ENCODE measurements around the gene MYO18A.
A peak's percentile ranks its signal among the peaks of the same experiment; 100 is the strongest.
"Not testable (repeated sequence)": the region's sequence is repeated elsewhere in the genome, so short reads cannot be mapped to it uniquely, and the experiment has no call there.

Gene MYO18A, protein sequence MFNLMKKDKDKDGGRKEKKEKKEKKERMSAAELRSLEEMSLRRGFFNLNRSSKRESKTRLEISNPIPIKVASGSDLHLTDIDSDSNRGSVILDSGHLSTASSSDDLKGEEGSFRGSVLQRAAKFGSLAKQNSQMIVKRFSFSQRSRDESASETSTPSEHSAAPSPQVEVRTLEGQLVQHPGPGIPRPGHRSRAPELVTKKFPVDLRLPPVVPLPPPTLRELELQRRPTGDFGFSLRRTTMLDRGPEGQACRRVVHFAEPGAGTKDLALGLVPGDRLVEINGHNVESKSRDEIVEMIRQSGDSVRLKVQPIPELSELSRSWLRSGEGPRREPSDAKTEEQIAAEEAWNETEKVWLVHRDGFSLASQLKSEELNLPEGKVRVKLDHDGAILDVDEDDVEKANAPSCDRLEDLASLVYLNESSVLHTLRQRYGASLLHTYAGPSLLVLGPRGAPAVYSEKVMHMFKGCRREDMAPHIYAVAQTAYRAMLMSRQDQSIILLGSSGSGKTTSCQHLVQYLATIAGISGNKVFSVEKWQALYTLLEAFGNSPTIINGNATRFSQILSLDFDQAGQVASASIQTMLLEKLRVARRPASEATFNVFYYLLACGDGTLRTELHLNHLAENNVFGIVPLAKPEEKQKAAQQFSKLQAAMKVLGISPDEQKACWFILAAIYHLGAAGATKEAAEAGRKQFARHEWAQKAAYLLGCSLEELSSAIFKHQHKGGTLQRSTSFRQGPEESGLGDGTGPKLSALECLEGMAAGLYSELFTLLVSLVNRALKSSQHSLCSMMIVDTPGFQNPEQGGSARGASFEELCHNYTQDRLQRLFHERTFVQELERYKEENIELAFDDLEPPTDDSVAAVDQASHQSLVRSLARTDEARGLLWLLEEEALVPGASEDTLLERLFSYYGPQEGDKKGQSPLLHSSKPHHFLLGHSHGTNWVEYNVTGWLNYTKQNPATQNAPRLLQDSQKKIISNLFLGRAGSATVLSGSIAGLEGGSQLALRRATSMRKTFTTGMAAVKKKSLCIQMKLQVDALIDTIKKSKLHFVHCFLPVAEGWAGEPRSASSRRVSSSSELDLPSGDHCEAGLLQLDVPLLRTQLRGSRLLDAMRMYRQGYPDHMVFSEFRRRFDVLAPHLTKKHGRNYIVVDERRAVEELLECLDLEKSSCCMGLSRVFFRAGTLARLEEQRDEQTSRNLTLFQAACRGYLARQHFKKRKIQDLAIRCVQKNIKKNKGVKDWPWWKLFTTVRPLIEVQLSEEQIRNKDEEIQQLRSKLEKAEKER (N-terminal part only)

DNA sequence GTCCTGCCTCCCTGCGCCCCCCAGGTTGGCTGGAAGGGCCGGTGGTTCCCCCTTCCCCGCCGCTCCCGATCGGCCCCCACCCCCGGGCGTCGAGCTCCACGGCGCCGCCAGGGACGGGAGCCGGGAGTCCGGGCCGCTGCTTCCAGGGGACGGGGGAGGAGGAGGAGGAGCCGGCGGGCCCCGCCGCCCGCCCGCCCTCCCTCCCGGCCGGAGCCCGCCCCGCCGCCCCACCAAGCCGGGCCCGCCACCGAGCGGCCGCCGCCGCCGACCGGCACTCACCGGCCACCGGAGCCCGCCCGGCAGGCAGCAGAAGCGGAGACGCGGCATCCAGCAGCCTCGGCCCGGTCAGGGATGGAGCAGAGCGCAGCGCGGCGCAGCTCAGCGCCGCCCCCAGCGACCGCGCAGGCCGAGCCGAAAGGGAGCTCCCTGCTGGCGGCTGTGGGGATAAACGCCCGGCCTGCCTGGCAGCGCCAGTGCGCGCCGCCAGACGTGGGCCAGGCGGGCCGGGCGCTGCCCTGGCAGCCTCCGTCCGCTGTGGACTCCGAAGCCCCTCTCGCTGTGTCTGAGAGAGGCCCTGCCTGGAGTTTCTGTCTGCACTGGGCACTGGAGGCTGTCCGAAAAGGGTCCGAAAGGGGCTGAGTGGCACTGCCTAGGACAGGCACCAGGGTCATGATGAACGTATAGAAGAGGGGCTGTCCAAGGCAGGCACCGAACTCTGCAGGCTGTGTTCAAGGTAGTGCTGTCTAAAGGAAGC, at the start of gene MYO18A:
MYO18A (minus strand) TSS at position 365 of the 754 bp plus-strand sequence. CDS start 13,458 bp downstream, outside the sequence.
- peak; percentile 54 to 63 for DNase-seq (ENCODE audit: low read depth in 2 of 2)

DNA sequence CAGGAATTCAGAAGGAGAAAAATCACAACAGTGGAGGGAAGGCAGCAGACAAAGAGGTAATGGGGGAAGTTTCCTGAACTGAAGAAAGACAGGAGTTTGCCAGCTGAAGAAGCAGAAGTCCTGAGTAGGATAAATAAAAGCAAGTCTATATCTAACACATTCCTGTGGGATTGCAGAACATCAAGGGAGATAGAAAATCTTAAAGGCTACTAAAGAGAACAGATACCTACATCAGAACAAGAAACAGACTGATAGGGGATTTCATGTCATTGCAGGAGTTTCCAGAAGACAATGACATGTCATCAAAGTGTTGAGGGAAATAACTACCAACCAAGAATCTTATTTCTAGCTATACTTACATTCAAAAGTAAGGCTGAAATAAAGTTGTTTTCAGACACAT, 45.2 kb upstream of the MYO18A start:
- no peak for DNase-seq (ENCODE audit: low read depth in 2 of 2)

DNA sequence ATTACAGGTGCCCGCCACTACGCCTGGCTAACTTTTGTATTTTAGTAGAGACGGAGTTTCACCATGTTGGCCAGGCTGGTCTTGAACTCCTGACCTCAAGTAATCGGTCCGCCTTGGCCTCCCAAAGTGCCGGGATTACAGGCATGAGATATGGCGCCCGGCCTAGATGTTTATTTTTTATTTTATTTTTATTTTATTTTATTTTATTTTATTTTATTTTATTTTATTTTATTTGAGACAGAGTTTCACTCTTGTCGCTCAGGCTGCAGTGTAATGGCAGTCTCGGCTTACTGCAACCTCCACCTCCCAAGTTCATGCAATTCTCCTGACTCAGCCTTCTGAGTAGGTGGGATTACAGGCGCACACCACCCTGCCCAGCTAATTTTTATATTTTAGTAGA, 41.1 kb upstream of the MYO18A start:
- not testable (repeated sequence) for DNase-seq (ENCODE audit: low read depth in 2 of 2)

DNA sequence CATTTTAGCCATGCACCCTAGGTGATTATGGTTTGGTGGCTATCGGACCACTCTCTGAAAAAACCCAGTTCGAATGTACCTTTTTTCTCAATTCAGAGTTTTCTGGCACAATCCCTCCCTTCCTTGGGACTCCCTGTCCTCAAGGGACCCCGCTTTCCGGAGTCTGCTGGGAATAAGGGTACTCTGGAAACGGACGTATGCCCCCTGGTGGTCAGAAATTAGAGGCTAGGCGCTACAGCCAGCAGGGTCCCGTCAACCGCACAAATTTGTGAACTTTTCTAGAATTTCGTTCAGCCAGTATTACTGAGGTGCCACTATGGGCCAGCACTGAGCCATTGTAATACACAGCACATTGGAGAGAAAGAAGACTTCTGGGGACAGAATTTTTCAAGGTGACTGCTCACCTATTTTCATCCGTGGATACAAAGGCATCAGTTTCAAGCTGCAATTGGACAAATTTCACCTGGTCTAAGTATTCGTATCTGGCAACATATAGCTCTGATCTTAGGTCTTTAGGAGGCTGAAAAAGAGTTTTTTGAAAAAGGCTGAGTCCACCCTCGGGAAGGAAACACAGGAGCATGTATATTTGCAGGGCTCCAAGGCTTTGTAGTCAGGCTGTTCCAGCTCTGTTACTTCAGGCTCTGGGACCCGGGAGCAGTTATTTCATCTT, 39.3 kb upstream of the MYO18A start:
- DNase-seq (ENCODE audit: low read depth in 2 of 2) = peak; percentile 28 to 48

DNA sequence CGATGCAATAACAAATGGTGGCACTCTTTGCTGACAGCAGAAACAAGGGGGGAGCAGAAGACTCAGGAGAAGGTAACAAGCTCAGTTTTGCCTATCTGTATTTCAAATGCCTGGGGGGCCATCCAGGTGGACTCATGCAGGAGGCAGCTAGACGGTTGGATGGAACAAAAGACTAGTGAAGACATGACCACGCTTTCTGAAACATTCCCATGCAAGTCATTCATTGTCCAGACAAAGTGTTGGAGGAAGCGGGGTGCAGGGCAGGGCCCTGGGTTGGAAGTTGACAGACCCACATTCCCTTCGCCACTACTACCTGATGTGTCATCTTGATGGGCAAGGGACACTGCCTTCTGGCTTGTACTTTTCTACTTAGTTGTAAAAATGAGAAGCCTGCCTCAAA, 36.7 kb upstream of the MYO18A start:
- DNase-seq (ENCODE audit: low read depth in 2 of 2) = no peak

DNA sequence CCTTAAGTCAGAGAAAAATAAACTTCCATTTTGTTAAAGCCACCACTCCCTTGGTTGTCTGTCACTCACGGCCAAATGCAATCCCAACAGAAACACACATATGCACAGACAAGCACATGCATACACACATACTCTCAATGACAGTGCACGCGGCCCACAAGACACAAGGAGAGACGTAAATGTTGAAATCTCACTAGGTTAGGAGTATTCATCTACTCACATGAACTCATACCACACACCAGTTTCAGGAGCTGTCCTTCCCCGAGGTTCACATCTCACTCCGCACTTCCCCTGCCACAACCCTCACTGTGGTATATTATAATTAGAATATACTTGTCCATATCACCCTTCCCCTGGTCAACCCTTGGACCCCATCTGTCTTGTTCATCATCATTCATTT, 36.0 kb upstream of the MYO18A start:
- DNase-seq (ENCODE audit: low read depth in 2 of 2) = no peak

DNA sequence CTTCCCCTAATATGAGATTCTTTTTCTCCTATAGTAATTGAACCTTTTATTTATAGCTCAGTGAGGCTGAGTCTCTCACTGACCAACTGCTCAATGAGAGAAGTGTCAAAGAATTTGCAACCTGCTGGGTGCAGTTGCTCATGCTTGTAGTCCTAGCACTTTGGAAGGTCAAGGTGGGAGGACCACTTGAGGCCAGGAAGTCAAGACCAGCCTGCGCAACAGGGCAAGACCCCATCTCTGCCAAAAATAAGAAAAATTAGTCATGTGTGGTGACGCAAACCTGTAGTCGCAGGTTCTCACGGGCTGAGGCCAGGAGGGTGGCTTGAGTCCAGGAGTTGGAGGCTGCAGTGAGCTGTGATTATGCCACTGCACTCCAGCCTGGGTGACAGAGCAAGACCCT, 35.5 kb upstream of the MYO18A start:
- DNase-seq (ENCODE audit: low read depth in 2 of 2) = no peak

DNA sequence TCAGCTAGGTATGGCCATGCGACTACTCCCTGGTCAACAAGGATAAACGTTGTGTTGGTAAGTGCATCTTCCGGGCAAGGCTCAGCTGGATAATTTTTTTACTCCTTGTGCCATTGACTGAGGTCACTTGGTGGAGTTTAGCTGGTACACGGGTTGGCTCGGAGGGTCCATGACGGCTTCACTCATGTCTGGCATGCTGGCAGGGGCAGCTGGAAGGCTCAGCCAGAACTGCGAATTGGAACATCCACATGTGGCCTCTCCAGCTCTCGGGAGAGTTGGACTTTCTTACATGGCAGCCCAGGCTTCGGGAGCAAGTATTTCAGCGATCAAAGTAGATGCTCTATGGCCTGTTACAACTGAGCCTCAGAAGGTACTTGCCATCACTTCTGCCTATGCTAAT, 35.0 kb upstream of the MYO18A start:
- no peak for DNase-seq (ENCODE audit: low read depth in 2 of 2)

DNA sequence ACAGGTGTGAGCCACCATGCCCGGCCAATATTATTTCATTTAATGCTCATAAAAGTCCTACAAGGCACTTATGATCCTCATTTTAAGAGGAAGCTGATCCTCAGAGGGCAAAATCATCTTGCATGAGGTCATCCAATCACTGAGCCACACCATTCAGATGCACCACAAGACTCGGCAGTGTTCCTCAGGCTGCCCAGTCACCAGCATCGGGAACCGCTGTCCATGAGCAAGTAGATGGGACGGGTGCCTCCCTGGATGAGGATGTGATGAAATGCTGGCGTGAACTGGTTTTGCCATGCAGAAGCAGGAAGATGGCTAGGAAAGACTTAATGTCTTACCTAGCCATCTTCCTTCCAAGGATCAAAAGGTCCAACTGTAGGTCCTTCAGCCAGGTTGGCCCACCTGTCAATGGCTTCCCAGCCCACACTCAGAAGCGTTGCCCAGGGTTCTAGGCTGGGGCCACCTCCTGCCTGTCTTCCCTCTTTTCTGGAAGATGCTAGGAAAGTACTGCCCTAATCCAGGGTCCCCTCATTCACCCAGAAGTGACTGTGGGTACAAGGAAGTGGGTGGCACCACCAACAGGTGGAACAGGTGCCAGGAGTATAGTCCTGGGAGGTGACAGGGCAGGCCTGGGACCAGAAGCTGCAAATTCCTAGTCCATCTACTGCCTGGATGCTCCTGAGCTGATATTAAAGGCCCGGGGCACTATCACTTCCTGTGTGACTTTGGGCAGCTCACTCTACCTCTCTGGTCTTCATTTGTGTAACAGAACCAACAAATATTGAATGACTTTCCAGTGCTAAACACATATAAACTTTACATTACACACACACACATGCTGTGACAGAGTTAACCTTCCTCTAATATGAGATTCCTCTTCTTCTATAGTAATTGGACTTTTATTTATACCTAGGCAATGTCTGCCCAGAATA, 34.3 kb upstream of the MYO18A start:
- no peak for DNase-seq (ENCODE audit: low read depth in 2 of 2)

DNA sequence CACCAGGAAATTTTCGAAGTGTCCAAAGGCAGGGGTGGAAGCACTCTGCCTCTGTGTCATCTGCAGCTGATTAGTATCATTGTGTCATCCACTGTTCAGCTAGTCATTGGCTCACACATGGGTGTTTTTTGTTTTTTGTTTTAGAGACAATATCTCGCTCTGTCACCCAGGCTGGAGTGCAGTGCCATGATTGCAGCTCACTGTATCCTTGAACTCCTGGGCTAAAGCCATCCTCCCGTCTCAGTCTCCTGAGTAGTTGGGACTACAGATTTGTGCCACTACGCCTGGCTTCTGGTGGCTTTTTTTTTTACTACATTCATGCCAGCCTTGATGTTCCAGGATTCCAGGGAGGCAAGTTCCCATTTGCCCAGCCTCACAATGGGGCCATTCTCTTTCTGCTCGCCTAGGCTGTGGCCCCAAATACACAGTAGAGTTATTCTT, 32.5 kb upstream of the MYO18A start:
- no peak for DNase-seq (ENCODE audit: low read depth in 2 of 2)

DNA sequence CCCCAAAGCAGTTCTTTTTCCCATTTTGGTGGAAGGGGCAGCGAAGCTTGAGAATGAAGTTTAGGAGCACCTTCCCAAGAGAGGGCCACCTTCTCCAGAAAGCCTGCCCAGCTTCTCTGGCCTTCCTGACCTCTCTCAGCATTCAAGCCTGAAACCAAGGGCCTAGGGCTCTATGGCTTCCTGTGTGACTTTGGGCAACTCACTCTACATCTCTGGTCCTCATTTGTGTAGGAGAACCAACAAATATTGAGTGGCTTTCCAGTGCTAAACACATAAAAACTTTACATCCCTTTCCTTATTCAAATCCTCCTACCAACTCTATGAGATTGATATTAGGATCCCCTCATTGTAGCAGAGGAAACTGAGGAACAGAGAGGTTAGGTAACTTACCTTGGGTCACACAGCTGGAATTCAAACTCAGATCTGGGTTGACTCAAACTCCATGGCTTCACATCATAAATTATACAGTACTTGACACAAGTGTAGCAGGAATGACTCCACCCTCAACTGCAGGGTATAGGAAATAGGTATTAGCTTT, 32.0 kb upstream of the MYO18A start:
- no peak for DNase-seq (ENCODE audit: low read depth in 2 of 2)

DNA sequence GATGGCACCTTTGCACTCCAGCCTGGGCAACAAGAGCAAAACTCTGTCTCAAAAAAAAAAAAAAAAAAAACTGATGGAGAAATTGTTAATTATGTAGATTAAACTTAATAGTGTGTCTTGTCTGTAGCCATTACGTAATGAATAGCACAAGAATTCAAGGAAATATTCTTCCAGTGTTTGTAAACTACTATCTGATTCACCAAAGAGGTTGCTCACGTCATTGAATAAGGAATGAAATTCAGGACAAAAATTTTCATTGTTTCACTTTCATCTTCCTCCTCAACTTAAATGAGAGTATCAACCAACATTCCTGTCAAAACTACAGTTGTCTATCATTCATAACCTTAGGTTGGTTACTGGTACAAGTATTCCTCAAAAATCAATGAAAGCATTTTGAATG, 30.7 kb upstream of the MYO18A start:
- no peak for DNase-seq (ENCODE audit: low read depth in 2 of 2)

DNA sequence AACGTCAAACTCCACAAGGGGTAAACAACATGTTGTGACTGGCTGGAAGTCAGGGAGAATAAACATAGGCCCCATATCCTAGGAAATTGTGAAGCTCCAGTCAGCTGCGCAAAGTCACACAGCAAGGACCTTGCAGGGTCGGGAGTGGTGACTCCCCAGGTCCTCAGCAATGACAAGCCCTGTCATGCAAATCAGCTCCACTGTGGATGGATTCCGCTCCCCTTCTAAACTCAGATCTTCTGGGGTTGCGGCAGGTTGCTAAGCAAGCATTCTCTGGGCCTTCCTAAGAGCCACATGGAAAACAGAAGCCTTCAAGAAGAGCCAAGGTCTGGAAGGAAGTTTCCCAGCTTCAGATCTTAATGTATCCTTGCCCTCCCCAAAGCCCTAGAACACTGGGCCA, 28.9 kb upstream of the MYO18A start:
- DNase-seq (ENCODE audit: low read depth in 2 of 2) = no peak

DNA sequence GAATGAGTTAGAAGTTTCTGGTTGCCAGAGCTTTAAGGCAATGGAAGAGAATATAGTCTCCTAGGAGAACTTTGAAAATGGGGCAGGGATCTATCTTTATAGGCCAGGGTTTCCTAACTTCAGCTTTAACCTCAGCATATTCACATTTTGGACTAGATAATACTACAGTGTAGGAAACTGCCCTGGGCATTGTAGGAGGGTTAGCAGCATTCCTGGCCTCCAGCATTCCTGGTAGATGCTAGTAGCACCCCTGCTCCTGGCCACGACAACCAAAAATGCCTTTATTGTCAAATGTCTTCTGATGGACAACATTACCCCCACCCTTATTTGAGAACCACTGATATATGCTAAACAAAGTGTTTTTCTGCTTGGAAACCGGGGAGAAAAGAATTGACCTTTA, 27.8 kb upstream of the MYO18A start:
- no peak for DNase-seq (ENCODE audit: low read depth in 2 of 2)

DNA sequence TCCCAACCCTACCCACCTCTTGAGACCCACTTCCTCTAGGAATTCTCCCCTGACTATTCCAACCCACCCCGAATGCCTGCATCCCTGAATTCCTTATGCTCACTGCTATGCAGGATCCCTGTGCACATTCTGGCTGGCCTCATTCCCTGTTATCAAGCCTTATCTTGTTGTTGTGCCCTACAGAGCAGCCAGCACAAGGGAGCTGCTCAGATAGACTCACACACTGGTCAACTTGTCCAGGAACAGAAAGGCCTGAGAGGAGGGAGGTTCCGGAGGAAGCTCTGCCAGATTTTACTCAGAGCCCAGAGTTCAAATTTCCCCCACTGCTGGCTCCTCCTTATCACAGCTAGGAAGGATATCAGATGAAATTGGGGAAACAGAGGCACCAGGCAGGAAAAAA, 24.8 kb upstream of the MYO18A start:
- DNase-seq (ENCODE audit: low read depth in 2 of 2) = no peak

DNA sequence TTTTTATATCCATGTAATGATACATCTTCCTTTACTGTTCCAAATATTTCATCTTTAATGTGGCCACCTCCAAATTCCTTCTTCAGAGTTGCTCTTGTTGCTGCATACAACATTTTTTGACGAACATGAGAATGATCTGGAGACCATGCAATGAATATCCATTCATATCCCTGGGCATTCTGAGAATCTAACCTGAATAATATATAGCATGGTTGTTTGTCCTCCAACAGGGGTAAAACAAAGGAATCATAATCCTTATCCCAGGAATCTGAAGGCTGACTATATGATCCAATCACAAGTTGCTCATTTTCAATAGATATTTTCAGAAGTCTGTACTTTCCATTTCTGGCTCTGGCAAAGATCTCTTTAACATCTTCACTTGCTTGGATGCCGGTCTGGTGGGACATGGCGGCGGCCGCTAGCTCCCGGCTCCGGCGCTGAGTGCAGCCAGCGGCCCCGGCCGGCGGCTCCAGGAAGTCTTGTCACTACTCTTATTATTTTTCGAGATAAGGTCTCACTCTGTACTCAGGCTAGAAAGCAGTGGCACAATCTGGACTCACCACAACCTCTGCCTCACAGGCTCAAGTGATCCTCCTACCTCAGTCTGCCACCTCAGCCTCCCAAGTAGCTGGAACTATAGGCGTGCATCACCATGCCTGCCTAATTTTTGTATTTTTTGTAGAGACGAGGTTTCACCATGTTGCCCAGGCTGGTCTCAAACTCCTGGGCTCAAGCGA, 24.0 kb upstream of the MYO18A start:
- not testable (repeated sequence) for DNase-seq (ENCODE audit: low read depth in 2 of 2)

DNA sequence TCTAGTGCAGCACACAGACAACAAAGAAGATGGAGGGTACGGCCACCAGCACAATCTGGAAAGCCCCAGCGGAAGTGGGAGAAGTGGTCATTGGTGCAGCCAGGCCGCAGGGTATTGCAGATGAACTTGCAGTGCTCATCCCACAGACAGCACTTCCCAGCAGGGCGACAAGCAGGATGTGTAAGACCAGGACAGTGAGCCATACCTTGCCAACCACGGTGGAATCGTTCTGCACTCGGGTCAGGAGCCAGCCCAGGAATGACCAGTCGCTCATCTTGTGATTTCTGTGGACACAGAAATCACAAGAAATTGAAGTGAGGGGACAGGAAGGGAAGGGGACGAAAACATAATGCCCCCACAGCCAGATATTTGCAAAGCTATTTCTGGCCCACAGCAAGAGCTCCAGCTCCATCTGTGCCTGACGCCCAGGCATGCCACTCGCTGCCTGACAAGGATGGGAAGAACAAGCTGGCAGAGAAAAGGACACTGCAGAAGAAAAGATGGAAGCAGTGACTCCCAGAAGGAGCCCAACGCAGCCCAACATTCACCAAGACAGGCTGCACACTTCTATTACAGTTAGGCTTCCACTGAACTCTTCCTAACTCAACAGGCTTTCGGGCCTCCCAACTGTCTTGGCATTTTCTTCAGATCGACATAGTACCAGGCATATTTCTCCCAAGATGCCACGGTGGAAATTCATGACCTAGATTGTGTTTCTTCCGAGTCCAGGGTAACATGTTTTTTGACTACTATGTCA, 17.5 kb upstream of the MYO18A start:
- no peak for DNase-seq (ENCODE audit: low read depth in 2 of 2)
